HG03280 (cell line): ENCODE data around the gene TENT5C.
A peak's percentile ranks its signal among the peaks of the same experiment; 100 is the strongest.

Experiments used
- ATAC-seq: cut with Tn5 transposase; IDR thresholded peaks from one replicate; pipeline ENCODE4 v1.9.1; 2021; ENCODE audit warnings: mild to moderate bottlenecking, moderate library complexity; ENCODE audit not compliant: unreplicated experiment

Gene TENT5C

DNA sequence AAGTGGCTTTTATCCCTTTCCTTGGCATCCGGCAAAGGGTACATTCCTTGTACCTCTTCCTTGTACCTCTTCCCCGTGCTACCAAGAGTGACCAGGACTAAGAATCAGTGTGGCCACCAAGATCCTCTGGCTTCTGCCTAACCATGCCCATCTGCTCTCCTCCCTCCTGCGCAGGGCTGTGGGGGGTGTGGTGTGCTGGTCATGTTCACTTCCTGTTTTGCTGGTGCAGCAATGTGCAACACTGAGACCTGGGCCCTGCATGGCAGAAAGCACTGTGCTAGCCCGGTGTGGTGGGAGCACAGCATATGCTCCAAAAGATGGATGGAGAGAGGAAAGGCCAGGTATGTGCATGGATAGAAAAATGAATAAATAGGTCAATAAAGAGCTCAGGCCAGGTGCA lies 33.3 kb upstream of the TENT5C start:
- ATAC-seq, result peak; percentile 48

DNA sequence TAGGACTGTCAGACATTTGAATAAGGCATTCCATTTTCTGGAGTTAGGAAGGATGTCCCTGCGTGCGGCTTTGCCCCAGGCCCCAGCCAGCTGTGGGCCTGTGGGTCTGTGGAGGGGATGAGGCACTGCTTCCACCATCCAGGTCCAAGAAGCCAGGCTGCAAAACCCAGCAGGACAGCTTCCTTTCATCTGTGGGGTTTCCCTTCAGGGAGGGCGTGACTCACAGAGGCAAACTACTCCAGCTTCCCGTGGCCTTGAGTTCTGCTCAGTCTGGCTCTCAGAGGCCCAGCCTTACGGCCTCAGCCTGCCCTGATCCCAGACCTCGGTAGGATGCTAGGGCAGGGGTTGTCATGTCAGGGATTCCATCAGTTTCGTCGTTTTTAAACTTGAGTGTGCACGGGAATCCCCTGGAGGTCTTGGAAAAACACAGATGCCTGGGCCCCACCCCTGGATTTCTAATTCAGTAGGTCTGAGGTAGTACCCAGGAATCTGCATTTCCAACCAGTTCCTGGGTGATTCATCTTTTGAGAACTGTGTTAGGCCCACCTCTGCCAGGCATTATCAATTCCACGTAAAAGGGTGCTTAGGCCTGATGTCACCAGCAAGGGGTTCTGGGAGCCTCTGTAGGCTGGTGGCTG lies 32.3 kb upstream of the TENT5C start:
- no peak for ATAC-seq

DNA sequence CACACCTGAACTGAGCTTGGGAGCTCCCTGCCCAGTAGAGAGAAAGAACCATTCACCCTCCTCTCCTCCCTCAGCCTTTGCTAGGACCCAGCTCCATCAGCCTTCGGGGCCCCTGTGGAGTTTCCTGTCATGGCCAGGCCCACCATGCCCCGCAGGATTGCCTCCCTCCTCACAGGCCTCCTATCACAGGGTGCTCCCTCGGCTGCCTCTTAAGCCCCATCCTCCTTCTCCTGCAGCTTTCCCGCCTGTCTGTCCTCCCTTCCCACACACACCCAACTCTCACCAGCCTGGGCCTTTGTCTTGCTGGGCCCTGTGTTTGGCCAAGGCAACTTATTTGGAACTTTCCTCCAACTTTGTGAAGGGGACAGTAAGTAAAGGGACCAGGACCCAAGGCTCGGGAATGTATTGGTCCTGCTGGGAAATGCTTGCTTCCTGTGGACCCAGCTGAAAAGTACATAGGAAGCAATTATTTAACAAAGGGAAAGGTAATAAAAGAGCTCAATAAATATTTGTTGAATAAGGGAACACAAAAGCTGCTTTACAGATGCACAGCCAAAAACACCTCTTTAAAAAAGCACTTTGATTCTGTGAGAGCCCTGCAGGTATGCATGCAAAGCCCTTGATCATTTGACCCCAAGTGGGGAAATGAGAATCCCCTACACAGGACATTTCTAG lies 31.6 kb upstream of the TENT5C start:
- no peak for ATAC-seq

DNA sequence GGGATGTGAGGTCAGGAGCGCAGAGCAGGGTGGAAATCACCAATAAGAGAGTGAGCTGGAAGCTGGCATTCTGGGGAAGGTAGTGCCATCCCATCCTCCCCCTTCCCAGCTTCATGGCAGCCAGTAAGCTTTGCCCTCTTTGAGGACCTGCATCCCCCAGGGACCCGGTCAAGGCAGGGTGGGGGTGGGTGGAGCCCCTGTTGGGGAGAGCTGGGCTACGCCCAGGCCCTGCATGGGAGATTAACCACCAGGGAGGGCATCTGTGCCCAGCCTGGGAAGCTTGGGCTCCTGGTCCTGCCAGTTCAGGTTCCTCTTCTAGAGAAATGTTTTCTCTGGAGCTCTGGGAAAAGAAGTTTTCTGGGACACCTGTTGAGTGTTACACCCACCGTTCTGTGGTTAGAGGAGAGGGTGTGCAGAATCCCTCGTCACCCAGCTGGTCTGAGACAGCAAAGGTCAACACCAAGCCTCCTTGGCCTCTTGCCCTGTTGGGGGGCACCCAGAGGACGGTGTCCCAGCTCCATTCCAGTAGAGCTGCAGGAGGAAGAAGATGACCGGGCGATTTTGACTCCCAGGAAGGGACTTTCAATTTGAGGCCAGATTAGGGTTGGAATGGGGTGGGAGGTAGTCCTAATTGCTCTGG lies 30.1 kb upstream of the TENT5C start:
- no peak for ATAC-seq

DNA sequence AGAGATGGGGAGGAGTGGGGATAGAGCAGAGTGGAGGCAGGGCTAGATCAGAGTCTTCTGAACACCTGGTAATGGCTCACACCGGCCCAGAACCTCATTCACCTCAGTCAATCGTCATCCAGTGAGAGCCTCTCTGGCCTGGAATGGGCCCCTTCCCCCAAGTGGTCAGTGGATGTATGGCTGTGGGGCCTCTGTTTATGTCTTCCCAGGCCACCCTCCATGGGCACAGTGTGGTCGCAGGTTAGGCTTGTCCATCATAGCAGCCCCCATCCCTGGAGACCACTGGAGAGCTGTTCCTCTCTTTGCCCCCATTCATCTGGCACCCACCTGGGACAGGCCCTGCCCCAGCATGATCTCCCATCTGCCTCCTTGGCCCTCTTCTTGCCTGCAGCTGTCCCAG lies 29.6 kb upstream of the TENT5C start:
- no peak for ATAC-seq

DNA sequence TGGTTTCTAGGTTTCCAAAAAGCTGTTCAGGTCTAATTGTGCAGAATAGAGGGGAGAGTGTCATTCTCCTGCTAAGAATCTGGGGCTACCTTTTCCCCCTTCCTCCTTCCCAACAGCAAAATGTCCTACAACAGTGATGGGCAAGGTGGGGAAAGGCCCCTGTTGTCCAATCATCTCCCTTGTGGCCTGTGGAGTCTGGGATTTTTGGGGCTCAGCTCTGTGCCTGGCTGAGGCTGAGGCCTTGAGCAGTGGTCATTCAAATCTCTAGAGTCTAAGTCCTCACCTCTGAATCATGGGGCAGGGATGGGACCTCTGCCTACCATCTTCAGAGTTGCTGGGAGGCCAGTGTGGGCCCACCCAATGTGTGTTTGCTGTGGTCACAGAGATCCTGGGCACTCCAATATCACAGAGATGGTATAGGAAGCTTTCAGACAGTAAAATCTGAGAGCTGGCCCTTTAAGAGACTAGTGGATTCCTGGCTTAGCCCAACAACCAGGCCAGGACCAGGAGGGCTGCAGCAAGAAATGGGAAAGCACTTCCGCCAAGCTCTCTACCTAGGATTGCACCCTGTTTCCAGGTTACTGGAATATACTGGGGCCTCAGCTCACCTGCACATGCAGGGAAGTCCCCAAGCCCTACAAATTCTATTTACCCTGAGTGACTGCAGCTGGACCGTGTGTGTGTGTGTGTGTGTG lies 28.5 kb upstream of the TENT5C start:
- ATAC-seq, result no peak

DNA sequence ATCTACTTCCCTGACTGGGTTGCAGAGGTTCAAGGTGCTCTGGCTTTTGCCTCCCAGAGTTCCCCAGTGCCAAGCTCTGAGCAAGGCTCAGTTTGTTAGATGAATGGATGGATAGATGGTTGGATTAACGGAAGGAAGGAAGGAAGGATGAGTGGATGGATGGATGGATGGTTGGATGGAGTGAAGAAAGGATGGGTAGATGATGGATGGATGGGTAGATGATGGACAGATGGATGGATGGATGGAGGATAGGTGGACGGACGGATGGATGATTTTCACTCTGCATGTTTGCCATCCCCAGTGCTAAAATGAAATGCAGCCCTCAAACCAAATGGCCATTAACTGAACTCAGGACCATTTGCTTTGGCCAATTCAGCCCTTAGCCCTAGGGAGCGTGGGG lies 27.4 kb upstream of the TENT5C start:
- ATAC-seq, result no peak

DNA sequence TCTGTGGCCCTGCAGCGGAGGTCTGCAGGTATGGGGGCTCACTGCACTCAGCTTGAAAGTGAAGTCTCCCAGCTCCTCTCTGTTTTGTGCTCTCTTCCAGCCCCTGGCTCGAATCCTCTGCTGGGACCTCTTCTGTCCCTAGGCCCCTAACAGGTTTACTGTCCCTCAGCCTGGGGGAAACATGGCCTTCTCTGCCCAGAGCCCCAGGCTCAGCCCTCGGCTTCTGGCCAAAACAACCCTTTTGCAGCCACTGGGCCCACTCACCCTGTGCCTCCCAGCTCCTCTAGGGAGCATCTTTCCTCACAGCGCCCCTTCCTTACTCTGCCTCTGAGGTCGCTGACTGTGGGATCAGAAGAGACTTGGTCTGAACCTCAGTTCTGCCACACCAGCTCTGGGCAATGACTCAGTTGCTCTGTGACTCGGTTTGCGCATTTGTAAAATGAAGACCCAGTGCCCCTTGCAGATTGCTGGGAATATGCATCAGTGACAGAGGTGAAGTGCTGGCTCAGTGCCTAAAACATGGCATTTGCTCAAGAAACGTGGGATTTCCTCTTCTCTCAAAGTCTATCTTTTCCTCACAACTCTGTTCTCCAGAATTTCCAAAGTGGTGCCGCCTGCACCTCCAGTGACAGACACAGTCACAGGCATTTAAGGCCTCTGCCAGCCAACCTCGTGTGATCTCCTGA lies 26.5 kb upstream of the TENT5C start:
- ATAC-seq, result no peak

DNA sequence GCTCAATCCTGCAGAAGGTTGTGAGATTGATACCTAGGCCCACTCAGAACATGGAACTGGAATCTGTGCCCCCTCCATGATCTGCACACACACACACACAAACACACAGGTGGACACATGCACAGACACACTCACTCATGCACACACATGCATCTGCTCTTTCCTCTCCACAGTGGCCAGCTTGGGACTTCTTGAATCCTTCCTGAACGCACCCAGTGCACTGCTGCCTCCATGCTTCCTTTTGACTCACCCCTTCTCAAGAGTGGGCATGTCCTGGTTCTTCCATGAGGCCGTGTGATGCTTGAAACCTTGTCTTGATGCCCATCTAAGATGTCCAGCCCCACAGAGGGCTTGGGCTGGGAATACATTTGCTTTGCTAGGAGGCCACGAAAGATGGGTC lies 25.4 kb upstream of the TENT5C start:
- no peak for ATAC-seq

DNA sequence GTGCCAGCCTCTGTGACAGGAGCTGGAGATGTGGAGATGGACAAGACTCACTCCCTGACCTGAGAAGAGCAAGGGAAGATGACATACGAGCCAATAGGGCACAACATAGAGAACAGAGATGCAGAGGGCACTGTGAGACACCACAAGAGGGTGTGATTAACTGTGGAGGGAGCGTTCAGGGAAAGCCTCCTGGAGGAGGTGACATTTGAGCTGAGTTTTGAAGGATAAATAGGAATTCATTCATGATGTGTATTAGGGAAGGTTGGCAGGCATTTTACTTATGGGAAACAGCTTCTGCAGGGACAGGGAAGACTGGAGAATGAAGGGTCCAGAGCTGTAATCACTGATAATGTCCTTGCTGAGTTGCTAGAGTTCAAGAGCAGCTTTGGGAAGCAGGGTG lies 25.0 kb upstream of the TENT5C start:
- ATAC-seq, result no peak

DNA sequence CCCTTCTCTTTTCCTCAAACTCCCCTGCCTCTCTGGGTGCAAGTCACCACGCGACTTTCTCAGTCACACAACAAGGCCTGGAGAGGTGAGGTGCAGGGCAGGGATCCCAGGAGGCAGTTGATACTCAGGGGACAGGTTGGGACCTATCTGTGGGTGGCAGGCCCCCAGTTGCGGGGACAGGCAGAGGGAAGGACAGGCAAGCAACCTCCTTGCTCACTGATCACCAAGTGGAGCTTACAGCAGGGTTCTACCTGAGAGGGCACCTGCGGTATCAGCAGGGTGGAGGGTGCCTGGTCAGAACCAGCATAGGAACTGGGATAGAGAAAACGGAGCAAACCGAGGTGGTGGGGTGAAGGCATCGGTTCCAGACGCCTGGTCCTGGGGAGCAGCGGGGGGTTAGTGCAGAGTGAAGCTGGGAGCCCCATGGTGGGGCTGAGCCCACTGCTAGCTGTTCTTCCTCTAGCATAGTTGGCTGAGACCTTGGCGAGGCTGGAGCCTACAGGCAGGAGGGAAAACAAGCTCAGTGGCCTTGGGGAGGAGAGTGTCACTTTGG lies 24.4 kb upstream of the TENT5C start:
- no peak for ATAC-seq

DNA sequence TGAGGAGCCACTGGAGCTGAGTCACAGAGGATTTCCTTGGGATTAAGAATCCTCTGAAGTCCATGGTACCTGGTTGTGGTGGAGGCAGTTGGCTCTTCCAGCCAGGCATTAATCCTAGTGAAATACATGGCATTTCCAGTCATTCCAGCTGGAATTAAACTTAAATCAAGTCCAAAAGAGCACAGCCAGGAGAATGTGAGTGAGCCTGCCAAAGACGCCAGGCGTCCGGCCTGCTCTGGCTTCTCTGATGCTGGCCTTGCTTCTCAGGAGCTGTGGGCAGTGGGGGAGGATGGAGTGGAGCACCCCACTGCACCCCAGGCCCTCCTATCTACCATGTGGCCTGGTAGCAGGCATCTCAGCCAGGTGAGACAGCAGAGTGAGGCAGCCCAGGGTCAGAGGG lies 23.4 kb upstream of the TENT5C start:
- no peak for ATAC-seq

DNA sequence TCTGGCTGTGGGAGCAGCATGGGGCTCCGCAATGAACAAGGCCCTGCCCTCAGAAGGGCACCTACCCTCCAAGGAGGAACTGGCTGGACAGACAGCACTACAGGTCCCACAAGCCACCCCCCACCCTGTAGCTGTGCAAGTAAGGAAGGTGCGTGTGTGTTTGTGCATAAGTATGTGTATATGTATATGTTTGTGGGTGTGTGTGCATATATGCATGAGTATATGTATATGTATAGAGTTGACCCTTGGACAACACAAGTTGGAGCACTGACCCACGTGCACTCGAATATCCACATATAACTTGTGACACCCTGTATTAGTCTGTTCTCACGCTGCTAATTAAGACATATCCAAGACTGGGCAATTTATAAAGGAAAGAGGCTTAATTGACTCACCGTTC lies 22.6 kb upstream of the TENT5C start:
- no peak for ATAC-seq

DNA sequence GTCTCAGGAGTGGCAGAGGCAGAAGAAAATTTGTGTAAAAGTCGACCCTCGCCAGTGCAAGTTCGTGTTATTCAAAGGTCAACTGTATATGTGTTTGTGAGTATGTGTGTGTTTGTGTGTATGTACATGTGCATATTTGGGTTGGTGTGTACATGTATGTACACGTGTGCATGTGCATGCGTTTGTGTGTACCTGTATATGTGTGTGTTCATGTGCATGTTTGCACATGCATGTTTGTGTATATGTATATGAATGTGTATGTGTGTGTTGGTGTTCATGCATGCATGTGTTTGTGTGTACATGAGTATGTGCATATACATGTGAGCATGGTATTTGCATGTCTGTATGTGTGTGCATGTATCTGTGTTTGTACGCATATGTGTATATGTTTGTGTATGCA lies 21.7 kb upstream of the TENT5C start:
- no peak for ATAC-seq

DNA sequence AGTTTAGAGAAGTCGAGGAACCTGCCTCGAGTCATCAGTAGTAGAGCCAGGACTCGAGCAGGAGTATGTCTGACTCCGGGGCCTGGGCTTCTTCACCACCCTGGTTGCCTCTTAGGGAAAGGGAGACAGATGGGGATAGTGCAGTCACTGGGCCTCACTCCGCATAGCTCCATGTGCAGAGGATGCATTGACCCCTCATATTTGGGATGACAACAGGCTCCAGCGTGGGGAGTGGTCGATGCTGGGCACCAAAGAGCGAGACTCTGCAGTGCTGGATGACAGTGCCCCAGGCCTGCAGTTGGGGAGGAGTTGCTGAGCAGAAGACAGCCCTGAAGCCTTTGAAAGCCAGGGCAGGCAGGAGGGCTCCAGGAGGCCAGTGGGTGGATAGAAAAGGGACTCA lies 20.8 kb upstream of the TENT5C start:
- no peak for ATAC-seq

DNA sequence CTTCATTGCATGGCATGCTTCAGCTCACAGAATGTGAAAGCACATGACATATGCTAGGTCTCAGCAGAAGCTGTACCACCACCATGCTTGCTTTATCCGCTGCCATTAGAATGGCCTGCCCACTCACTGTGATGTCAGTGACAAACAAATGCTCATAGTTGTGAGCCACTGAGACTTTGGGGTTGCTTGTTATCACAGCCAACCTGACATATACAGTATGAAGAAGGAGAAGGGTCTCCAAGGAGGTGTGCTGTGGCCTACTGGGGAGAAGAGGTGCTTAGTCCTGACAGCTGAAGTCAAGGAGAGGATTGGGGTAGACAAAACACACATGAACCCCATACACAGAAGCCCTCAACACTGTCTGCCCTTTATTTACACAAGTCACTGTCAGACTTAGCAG lies 19.5 kb upstream of the TENT5C start:
- no peak for ATAC-seq

DNA sequence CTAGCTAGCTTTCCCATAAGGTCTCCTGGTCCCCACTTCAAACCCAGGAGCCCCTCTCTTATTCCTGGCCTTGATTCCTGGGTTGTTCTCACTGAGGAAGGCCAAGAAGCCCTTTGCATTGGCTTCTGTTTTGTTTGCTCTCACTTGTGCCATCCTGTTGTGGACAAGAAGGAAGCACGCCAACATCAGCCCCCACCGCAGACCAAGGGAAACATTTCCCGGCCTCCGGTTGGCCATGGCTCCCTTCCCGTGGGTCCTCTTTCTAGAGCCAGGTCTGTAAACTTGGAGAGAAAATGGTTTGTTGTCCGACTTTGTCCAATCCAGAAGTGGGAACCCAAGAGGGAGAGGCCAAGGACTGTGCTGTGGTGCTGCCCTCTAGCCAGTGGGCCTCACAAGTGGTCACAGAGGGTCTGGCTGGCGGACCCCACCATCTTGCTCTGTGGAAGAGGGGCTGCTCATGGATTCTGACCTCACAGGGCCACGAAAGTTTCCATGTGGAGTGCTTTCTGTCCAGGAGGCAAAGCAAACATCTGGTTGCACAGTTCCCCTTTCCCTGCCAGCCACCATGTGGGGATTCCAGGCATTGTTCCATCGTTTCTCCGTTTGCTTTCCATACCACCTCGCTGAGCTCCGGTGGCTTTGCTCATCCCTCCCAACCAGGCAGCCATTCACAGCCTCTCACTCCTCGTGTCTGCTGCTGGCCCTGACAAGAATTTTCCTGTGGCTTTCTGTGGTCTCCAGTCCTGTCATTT lies 18.9 kb upstream of the TENT5C start:
- ATAC-seq, result no peak

DNA sequence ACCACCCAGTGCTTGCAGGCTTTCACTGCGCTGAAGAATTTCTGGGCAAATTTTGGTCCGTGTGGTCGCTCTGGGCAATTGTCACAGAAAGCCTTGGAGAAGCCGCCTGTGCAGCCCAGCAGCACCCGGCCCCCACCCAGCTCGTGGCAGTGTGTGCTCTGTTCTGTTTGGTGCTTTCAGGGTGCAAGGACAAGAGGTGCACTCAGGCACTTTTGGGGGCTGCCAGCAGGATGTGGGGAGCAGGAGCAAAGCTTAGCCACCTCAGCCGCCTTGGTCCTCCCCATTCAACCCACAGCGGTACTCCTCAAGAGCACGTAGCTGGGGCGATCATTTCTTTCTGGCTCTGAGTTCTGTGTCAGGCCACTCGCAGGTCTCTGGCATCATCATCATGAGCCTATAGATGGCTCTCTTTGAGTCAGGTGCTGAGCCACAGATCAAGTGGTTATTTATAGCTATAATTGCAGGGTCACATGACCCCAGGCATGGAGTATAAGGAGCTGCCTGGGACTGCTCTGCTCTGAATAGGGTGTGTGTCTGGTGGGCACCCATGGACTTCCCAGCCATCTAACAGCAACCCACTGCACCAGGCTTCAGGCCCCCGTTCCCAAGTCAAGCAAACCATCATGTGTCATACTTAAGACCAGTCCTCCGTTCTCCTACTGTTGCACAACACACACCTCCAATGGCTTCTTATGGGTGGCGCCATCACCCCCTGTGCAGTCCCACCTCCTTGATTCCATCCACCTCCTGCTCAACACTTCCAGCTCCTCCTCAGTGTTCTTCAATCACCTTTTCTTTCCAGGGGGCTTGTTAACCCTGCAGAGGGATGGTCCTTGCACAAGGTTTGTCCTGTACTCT lies 18.1 kb upstream of the TENT5C start:
- no peak for ATAC-seq

DNA sequence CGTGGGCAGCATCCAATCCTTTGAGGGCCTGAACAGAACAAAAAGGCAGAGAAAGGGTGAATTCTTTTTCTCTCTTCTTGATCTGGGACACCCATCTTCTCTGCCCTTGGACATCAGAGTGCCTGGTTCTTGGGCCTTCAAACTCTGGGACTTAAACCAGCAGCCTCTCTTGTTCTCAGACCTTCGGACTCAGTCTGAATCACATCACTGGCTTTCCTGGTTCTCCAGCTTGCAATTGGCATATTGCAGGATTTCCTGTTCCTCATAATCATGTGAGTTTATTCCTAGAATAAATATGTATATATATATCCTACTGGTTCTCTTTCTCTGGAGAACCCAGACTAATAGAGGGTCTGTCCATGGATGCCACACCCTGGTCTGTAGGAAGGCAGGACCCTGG lies 16.3 kb upstream of the TENT5C start:
- no peak for ATAC-seq
